Left ventricle myocardium inferior (tissue), 1 donor: ENCODE results near the gene FLRT1. TPM values are rescaled to one million over a fixed set of nuclear protein-coding genes. Genes with fewer than 3 reads are reported as not detected.

Source experiments
- DNase-seq: peaks from one replicate; pipeline ENCODE4 v3.0.0-alpha.2; 2020
- H3K27ac ChIP-seq: fragments of 200-600 bp; replicated peaks from 2 replicates; pipeline ENCODE4 v1.8.0; 2021
- H3K27me3 ChIP-seq: fragments of 200-600 bp; 2 replicates; pipeline ENCODE4 v1.8.0; 2021; ENCODE audit warnings: low read depth
- H3K36me3 ChIP-seq: fragments of 200-600 bp; 2 replicates; pipeline ENCODE4 v1.8.0; 2021
- H3K4me1 ChIP-seq: fragments of 200-600 bp; 2 replicates; pipeline ENCODE4 v1.8.0; 2021
- H3K4me3 ChIP-seq: fragments of 200-600 bp; 2 replicates; pipeline ENCODE4 v1.8.0; 2021; ENCODE audit warnings: mild to moderate bottlenecking, moderate library complexity
- H3K9me3 ChIP-seq: fragments of 200-600 bp; replicated peaks from 2 replicates; pipeline ENCODE4 v1.8.0; 2021
- CTCF ChIP-seq: fragments of 200-600 bp; IDR thresholded peaks from 2 replicates; pipeline ENCODE4 v1.8.0; 2021; ENCODE audit warnings: antibody characterized with exemption, mild to moderate bottlenecking, borderline replicate concordance
- intact Hi-C: fragments of 100-400 bp; cut with micrococcal nuclease; formaldehyde crosslinking; loops from one replicate; pipeline ENCODE4 v1.11.0; 2022
- total RNA-seq: library from RNA; stranded (reverse); fragmentation: NEBNext Ultra II Directional; extraction: Animal tissue kit (Norgen Biotek cat#: 25700); gene quantifications from one replicate; pipeline ENCODE4 v1.2.1, GENCODE V29; 2021
- donor health status: DM: no; HTN: yes; CAD: no; lungs with severe emphysema.

The FLRT1 gene
- total RNA-seq, 1 donor from 2014 or later: 0.44 TPM

GRCh38 chr11:64001484-64002420, 34.0 kb upstream of the FLRT1 start:
- intact Hi-C loops: loop anchor here (5.0 kb wide), 1 partner anchor 146 kb away; no protein-coding TSS in a partner anchor
- Histone ChIP-seq H3K4me1 (peaks cover 53% of the 10 kb centered on the region), H3K9me3 (no peaks in the 10 kb centered on the region), H3K36me3 (peaks cover 19% of the 10 kb centered on the region), H3K4me3 (peak overlapping the region; percentile 59), H3K27me3 (no peaks in the 10 kb centered on the region), H3K27ac (peak overlapping the region; percentile 1)
- DNase-seq: peak; percentile 36
- no peak for TF ChIP-seq CTCF

- Histone ChIP-seq H3K36me3 (no peaks in the 10 kb centered on the region), H3K9me3 (no peaks in the 10 kb centered on the region), H3K4me3 (no peak overlapping the region), H3K27ac (no peak overlapping the region), H3K4me1 (peaks cover 64% of the 10 kb centered on the region), H3K27me3 (no peaks in the 10 kb centered on the region)
- DNase-seq: no peak
- intact Hi-C loops: loop anchor here (5.0 kb wide), 1 partner anchor 143 kb away; no protein-coding TSS in a partner anchor
- no peak for TF ChIP-seq CTCF
Observed at GRCh38 chr11:64003807-64004589, 31.7 kb upstream of the FLRT1 start.

GRCh38 chr11:64004590-64004984, 31.1 kb upstream of the FLRT1 start:
- H3K36me3 ChIP-seq: no peaks in the 10 kb centered on the region
- H3K27me3 ChIP-seq: no peaks in the 10 kb centered on the region
- no peaks in the 10 kb centered on the region for H3K9me3 ChIP-seq
- DNase-seq: no peak
- H3K27ac ChIP-seq: no peak overlapping the region
- no peak for TF ChIP-seq CTCF
- H3K4me3 ChIP-seq: no peak overlapping the region
- intact Hi-C loops: loop anchor here (5.0 kb wide), 1 partner anchor 143 kb away; no protein-coding TSS in a partner anchor
- H3K4me1 ChIP-seq: peaks cover 59% of the 10 kb centered on the region

GRCh38 chr11:64005691-64006090, 30.0 kb upstream of the FLRT1 start:
- no peak overlapping the region for H3K4me3 ChIP-seq
- intact Hi-C loops: no loop called here
- peaks cover 48% of the 10 kb centered on the region for H3K4me1 ChIP-seq
- H3K27me3 ChIP-seq: no peaks in the 10 kb centered on the region
- no peaks in the 10 kb centered on the region for H3K9me3 ChIP-seq
- H3K36me3 ChIP-seq: no peaks in the 10 kb centered on the region
- no peak for DNase-seq
- H3K27ac ChIP-seq: no peak overlapping the region
- no peak for TF ChIP-seq CTCF

- Histone ChIP-seq H3K9me3 (no peaks in the 10 kb centered on the region), H3K36me3 (no peaks in the 10 kb centered on the region), H3K27ac (no peak overlapping the region), H3K27me3 (no peaks in the 10 kb centered on the region), H3K4me1 (peaks cover 40% of the 10 kb centered on the region), H3K4me3 (no peak overlapping the region)
- no peak for TF ChIP-seq CTCF
- no peak for DNase-seq
- intact Hi-C loops: no loop called here
Observed at GRCh38 chr11:64006398-64006797, 29.3 kb upstream of the FLRT1 start.
